ENCODE results near the gene ZNF260. TPM values are rescaled to one million over a fixed set of nuclear protein-coding genes. Genes with fewer than 3 reads are reported as not detected.

Gene ZNF260
- total and polyA plus RNA-seq, 2 of the 13 experiments (the other 11 are each of a cell fraction or from before 2014, with no cell fraction given): 2.8 to 10.5 TPM

- no peak for TF ChIP-seq ADNP (CRISPR knock-in tag; IDR thresholded peaks at IDR 0.05)
- TF ChIP-seq MTA3 (CRISPR knock-in tag; IDR thresholded peaks at IDR 0.05): no peak
- TF ChIP-seq GMEB1 (CRISPR knock-in tag; IDR thresholded peaks at IDR 0.05; ENCODE audit: borderline replicate concordance): peak; percentile 80
- peak; percentile 53; the same call in 1 of the 2 replicates for TF ChIP-seq ZNF430 (CRISPR knock-in tag; IDR thresholded peaks at IDR 0.05)
- TF ChIP-seq, protein P1, sequence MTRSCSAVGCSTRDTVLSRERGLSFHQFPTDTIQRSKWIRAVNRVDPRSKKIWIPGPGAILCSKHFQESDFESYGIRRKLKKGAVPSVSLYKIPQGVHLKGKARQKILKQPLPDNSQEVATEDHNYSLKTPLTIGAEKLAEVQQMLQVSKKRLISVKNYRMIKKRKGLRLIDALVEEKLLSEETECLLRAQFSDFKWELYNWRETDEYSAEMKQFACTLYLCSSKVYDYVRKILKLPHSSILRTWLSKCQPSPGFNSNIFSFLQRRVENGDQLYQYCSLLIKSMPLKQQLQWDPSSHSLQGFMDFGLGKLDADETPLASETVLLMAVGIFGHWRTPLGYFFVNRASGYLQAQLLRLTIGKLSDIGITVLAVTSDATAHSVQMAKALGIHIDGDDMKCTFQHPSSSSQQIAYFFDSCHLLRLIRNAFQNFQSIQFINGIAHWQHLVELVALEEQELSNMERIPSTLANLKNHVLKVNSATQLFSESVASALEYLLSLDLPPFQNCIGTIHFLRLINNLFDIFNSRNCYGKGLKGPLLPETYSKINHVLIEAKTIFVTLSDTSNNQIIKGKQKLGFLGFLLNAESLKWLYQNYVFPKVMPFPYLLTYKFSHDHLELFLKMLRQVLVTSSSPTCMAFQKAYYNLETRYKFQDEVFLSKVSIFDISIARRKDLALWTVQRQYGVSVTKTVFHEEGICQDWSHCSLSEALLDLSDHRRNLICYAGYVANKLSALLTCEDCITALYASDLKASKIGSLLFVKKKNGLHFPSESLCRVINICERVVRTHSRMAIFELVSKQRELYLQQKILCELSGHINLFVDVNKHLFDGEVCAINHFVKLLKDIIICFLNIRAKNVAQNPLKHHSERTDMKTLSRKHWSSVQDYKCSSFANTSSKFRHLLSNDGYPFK (CRISPR knock-in tag; IDR thresholded peaks at IDR 0.05; ENCODE audit: borderline replicate concordance): peak; percentile 99
- TF ChIP-seq CEBPB (IDR thresholded peaks at IDR 0.05; ENCODE audit: borderline replicate concordance, low read depth, low read length): no peak
- peak; percentile 98 for TF ChIP-seq CREM (IDR thresholded peaks at IDR 0.05)
- TF ChIP-seq CREM (CRISPR knock-in tag; IDR thresholded peaks at IDR 0.05): no peak
- TF ChIP-seq ZBTB26 (CRISPR knock-in tag; IDR thresholded peaks at IDR 0.05; ENCODE audit: borderline replicate concordance): no peak; the same call in 1 of the 2 replicates
- no peak for TF ChIP-seq TRAFD1 (CRISPR knock-in tag; IDR thresholded peaks at IDR 0.05; ENCODE audit: borderline replicate concordance)
- 0 out of 2 replicates have a peak, but pooled peaks have one; percentile 47 for TF ChIP-seq RFXANK (CRISPR knock-in tag; IDR thresholded peaks at IDR 0.05)
- no peak for TF ChIP-seq SRF (IDR thresholded peaks at IDR 0.05; ENCODE audit: low read depth, low read length)
- peak; percentile 51; the same call in 1 of the 2 replicates for TF ChIP-seq ZNF343 (CRISPR knock-in tag; IDR thresholded peaks at IDR 0.05)
- TF ChIP-seq ZNF136 (CRISPR knock-in tag; IDR thresholded peaks at IDR 0.05; ENCODE audit: low read depth): 0 out of 2 replicates have a peak, but pooled peaks have one; percentile 64
- TF ChIP-seq ZNF788 (CRISPR knock-in tag; IDR thresholded peaks at IDR 0.05; ENCODE audit: borderline replicate concordance): peak; percentile 58; the same call in 1 of the 2 replicates
- peak; percentile 61 for TF ChIP-seq SUZ12 (IDR thresholded peaks at IDR 0.05; ENCODE audit: low read depth, low read length)
- peak; percentile 51; the same call in 1 of the 2 replicates for TF ChIP-seq ZNF160 (CRISPR knock-in tag; IDR thresholded peaks at IDR 0.05)
- TF ChIP-seq KLF12 (CRISPR knock-in tag; IDR thresholded peaks at IDR 0.05; ENCODE audit: borderline replicate concordance): peak; percentile 98
- 0 out of 2 replicates have a peak, but pooled peaks have one; percentile 3 for TF ChIP-seq CTCF (CRISPR knock-in tag; IDR thresholded peaks at IDR 0.05)
- peak; percentile 54; the same call in 1 of the 2 replicates for TF ChIP-seq ZNF775 (CRISPR knock-in tag; IDR thresholded peaks at IDR 0.05; ENCODE audit: borderline replicate concordance)
Observed at GRCh38 chr19:36528194-36528920, at the start of gene ZNF260 (continued).

All from HepG2 (cell line).